CD4-positive, alpha-beta T cell treated with Interferon gamma for 1 hour (primary cell): ENCODE measurements around the gene PDZD11.
"Not testable (repeated sequence)": the region's sequence is repeated elsewhere in the genome, so short reads cannot be mapped to it uniquely, and the experiment has no call there.

Experiments used
- DNase-seq: peaks from one replicate; pipeline ENCODE4 v3.0.0-alpha.2; 2020

PDZD11 gene

GRCh38 chrX:70255452-70255851 is 34.3 kb downstream of the PDZD11 start:
- DNase-seq, result no peak

- DNase-seq, result no peak
These were observed 34.8 kb downstream of the PDZD11 start for GRCh38 chrX:70254909-70255308.

- no peak for DNase-seq
These were observed 35.7 kb downstream of the PDZD11 start for GRCh38 chrX:70254063-70254400.

GRCh38 chrX:70253377-70254062 is 36.2 kb downstream of the PDZD11 start:
- no peak for DNase-seq

GRCh38 chrX:70252491-70252890 is 37.2 kb downstream of the PDZD11 start:
- no peak for DNase-seq

- DNase-seq, result no peak
These were observed 42.5 kb downstream of the PDZD11 start for GRCh38 chrX:70247252-70247651.

GRCh38 chrX:70244881-70245280 is 44.8 kb downstream of the PDZD11 start:
- no peak for DNase-seq

- DNase-seq, result not testable (repeated sequence)
These were observed 46.1 kb downstream of the PDZD11 start for GRCh38 chrX:70243601-70244000.

- DNase-seq, result no peak
These were observed 48.2 kb downstream of the PDZD11 start for GRCh38 chrX:70241501-70241900.

GRCh38 chrX:70240751-70241150 is 49.0 kb downstream of the PDZD11 start:
- DNase-seq, result no peak
